LNCaP clone FGC (cell line): ENCODE results near the gene SPECC1L.
"Not testable (repeated sequence)": the region's sequence is repeated elsewhere in the genome, so short reads cannot be mapped to it uniquely, and the experiment has no call there.

ENCODE experiments used
- DNase-seq: peaks from one replicate; pipeline ENCODE4 v3.0.0-alpha.2; 2011; ENCODE audit warnings: low read depth
- H3K4me3 ChIP-seq: 2 replicates; pipeline ENCODE4 v1.5.1; 2011; ENCODE audit warnings: mild to moderate bottlenecking, low read depth, low read length, control low read depth
- TF ChIP-seq, protein P1 (sequence below): IDR thresholded peaks from 2 replicates; pipeline ENCODE4 v1.5.1; 2012; ENCODE audit warnings: mild to moderate bottlenecking; ENCODE audit not compliant: control insufficient read depth, insufficient read depth; ENCODE audit errors: extremely low read depth

SPECC1L gene

DNA sequence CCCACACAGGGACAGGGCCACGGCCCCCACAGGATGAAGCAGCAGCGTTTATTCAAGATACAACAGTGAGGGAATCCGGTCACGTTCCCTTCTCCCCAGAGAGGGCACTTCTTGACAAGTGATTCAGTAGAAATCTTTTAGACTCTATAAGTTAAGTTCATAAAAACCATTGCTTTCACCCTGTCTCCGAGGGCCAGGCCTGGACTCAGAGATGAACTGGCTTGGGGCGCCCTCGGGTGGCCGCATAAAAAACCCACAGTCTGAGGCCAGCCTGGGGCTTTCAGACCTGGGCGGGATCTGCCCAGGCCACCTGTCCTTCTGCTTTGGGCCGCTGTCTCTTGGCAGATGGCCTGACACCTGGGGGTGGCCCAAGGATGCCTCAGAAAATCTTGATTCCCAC is 11.2 kb upstream of the SPECC1L start:
- DNase-seq, H3K4me3 ChIP-seq: not testable (repeated sequence)
- TF ChIP-seq, protein P1, sequence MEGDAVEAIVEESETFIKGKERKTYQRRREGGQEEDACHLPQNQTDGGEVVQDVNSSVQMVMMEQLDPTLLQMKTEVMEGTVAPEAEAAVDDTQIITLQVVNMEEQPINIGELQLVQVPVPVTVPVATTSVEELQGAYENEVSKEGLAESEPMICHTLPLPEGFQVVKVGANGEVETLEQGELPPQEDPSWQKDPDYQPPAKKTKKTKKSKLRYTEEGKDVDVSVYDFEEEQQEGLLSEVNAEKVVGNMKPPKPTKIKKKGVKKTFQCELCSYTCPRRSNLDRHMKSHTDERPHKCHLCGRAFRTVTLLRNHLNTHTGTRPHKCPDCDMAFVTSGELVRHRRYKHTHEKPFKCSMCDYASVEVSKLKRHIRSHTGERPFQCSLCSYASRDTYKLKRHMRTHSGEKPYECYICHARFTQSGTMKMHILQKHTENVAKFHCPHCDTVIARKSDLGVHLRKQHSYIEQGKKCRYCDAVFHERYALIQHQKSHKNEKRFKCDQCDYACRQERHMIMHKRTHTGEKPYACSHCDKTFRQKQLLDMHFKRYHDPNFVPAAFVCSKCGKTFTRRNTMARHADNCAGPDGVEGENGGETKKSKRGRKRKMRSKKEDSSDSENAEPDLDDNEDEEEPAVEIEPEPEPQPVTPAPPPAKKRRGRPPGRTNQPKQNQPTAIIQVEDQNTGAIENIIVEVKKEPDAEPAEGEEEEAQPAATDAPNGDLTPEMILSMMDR = peak; percentile 43

DNA sequence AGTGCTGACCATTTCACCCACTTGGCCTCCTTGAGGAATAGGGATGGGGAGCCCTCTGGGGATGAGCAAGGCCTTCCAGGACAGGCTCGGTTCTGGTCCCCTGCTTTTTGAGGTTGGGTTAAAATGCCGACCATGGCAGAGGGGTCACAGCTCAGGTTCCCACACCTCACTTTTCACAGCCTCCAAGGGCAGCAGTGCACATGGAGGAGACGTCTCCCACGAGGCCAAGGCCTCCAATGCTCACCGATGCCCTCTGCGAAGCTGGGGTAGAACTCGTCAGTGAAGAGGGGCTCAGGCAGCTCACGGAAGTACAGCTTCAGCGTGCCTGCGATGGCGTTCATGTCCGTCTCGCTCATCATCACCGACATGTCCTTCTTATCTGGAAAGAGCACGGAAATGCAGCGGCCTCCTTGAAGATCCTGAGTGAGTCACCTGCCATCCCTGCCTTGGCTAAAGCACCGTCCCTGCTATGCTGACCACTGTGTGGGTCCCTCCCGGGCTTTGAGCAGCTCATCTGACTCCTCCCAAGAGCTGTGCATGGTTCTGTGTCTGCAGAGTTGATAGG is 8.4 kb upstream of the SPECC1L start:
- not testable (repeated sequence) for H3K4me3 ChIP-seq, DNase-seq

DNA sequence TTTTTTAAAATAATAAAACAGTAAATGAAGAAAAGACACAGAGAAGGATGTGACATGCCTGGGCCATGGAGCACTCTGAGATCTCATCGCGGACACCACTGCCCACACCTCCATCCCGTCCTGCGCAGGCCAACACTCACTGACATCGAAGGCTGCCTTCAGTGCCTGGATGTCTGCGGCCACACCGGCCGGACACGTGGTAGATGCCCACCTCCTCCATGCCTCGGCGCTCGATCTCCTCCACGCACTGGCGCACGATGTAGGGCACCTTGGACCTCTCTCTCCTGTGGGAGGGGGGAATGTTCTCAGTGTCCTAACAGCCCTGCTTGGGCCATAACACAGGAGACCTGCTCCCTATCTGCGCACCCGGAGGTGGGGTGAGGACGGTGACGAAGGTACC is 7.2 kb upstream of the SPECC1L start:
- not testable (repeated sequence) for DNase-seq, H3K4me3 ChIP-seq

DNA sequence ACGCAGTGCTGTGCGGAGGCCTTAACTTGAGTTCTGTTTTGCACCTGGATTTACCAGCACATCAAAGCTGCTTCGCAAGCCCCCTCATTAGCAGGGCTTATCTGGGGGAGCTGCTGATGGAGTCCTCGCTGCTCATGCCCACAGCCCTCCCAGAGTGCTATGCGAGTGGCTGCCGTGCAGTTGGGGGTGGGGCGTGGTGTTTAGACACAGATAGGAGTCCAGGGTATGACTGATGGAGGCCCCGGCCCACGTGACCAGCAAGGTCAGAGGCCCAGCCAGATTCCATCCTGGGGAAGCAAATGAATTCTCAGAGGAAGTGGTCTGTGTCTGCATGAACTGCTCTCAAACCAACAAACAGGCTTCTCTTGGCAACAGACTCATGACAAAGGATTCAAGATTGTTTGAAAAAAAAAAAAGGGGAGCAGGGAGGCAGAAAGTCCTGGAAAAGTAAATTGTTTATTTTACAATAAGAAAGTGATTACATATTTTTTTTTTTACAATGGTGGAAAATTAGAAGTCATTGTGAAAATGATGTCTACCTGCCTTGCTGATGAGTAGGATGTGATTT is 6.2 kb upstream of the SPECC1L start:
- DNase-seq, H3K4me3 ChIP-seq: not testable (repeated sequence)

DNA sequence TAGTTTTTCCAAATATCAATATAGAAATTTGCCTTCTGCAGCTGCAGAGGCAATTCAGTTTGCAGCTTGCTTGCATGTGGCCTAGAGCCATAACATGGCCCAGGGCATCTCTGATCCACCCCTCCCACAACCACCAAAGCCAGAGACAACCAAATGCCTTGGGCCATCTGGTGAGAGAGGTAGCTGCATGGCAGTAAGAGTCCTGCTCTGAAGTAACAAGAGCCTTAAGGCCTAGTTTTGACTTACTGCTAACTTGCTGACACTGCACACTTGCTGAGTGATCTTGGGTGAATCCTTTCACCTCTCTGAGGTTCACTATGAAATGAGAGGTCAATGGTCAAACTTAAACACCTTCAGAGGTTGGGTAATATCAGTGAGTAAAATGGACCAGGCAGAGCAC is 4.9 kb upstream of the SPECC1L start:
- no peak for DNase-seq

DNA sequence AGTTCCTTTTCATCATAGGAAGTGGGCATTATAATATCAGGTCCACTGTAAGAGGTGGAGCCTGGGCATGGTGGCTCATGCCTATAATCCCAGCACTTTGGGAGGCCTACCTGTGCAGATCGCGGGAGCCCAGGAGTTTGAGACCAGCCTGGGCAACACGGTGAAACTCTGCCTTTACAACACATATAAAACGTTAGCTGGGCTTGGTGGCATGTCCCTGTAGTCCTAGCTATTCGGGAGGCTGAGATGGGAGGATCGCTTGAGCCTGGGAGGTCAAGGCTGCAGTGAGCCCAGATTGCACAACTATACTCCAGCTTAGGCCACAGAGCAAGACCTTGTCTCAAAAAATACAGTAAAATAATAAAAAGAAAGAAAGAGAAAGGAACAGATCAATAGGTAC is 4.1 kb upstream of the SPECC1L start:
- not testable (repeated sequence) for DNase-seq, H3K4me3 ChIP-seq

More for the DNA sequence above, 4.9 kb upstream of the SPECC1L start:
- no peak overlapping the region for H3K4me3 ChIP-seq
- TF ChIP-seq, protein P1 = no peak

DNA sequence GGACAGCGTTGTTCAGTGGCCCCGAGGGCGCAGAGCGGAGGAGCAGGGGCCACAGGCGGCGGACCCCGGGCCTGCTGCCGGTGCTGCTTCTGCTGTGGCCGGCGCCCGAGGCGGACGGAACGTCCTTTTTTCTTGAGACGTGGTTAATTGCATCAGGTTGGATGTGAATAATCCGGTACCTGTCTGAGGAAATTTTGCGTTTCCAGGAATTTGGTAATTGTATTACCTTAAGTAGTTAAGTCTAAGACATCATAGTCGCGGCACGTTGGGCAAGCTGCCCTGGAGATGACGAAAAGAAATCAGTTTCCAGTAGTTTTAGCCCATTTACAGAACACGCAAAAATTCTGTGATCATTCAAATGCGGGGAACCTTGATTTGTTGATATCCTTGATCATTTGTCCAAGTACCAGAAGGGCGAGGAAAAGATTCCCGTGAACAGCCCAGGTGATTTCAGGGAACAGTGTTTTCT is 789 bp downstream of the SPECC1L start:
- no peak for DNase-seq
- TF ChIP-seq, protein P1 = no peak
- peak overlapping the region; percentile 87 for H3K4me3 ChIP-seq

DNA sequence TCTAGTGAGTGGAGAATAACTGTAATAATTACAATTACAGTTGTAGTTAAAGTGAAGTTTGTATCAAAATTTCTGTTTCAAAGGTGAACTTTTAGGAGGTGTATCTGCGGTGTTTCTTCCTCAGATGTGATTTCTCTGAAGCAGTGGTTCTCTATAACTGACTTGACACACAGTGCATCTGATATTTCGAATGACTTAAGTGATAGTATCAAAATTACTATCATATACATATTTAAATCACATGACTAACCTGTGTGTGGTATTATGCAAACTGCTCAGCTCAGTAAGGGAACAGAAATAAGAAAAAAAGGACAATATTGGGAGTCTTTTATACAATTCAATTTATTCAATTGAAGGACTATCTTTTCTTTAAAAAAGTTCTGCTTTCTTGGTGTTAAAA is 2.4 kb downstream of the SPECC1L start:
- not testable (repeated sequence) for H3K4me3 ChIP-seq, DNase-seq

DNA sequence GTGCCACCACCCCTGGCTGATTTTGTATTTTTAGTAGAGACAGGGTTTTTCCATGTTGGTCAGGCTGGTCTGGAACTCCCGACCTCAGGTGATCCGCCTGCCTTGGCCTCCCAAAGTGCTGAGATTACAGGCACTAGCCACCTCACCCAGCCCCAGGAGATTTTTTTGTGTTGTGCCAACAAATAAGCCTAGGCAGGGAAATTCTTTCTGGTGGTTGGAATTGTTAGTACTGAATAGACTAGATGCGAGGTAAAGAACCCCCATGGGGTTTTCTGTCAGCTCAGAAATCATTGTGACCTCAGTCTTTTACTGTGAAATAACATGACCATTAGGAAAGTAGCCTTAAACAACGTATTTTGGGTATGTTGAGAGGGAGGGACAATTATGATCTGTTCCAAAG is 3.3 kb downstream of the SPECC1L start:
- not testable (repeated sequence) for DNase-seq, H3K4me3 ChIP-seq

DNA sequence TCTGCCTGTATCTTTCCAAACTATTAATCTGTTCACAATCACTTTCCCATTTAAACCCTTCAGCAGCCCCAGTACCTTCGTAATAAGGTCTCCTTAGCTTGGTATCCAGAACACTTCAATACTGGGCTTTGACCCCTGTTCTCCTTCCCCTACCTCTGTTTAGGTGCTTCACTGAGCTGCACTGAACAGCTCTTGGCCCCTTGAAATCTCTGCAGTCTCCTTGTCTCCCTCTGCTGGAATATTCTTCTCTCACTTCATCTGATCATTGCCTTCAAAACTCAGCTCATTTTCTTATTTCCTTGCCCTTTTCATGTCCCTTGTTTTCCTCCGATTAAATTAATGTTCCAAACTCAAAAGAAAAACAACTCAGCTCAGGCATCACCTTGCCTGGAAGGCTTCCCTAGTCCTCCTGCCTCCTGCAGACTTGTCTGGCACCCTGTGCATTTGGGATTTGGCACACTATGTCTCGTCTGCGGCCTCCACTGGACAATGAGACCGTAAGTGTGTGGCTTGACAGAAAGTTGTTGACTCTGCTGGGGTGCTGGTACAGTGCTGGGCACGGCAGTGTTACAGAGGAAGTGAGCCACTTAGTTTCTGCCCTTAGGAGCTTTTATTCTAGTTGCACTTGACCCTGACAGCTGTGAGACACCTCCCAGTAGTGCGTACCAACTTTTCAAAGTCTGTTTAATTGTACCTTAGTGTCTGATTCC is 4.2 kb downstream of the SPECC1L start:
- H3K4me3 ChIP-seq, DNase-seq: not testable (repeated sequence)

DNA sequence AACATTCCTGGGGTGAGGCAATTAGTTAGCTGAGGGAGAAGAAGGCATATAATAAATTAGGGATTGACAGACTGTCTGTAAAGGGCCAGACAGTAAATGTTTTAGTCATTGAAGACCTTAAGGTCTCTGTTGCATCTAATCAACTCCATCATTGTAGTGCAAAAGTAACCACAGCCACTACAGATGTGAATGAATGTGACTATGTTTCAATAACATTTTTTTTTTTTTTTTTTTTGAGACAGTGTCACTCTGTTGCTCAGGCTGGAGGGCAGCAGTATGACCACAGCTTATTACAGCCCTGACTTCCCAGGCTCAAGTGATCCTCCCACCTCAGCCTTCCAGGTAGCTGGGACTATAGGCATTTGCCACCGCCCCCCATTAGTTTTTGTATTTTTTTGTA is 9.7 kb downstream of the SPECC1L start:
- not testable (repeated sequence) for H3K4me3 ChIP-seq, DNase-seq
